OCI-LY3 (cell line): ENCODE results near the gene CCDC157.

Source experiments
- EZH2phosphoT487 ChIP-seq: fragments of 200-600 bp; shearing (Covaris generic); IDR thresholded peaks from 2 replicates; pipeline ENCODE4 v1.6.1; 2018; ENCODE audit warnings: antibody characterized with exemption, mixed run types, low read depth
- TF ChIP-seq, protein P1 (sequence below): fragments of 200-600, 300-600 bp; sonication (generic); IDR thresholded peaks from 2 replicates; pipeline ENCODE4 v1.5.1; 2014; ENCODE audit warnings: antibody characterized with exemption, low read length, low read depth

- TF ChIP-seq, protein P1, sequence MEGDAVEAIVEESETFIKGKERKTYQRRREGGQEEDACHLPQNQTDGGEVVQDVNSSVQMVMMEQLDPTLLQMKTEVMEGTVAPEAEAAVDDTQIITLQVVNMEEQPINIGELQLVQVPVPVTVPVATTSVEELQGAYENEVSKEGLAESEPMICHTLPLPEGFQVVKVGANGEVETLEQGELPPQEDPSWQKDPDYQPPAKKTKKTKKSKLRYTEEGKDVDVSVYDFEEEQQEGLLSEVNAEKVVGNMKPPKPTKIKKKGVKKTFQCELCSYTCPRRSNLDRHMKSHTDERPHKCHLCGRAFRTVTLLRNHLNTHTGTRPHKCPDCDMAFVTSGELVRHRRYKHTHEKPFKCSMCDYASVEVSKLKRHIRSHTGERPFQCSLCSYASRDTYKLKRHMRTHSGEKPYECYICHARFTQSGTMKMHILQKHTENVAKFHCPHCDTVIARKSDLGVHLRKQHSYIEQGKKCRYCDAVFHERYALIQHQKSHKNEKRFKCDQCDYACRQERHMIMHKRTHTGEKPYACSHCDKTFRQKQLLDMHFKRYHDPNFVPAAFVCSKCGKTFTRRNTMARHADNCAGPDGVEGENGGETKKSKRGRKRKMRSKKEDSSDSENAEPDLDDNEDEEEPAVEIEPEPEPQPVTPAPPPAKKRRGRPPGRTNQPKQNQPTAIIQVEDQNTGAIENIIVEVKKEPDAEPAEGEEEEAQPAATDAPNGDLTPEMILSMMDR = no peak
- no peak for TF ChIP-seq EZH2phosphoT487
These were observed 396 bp downstream of the CCDC157 start for GRCh38 chr22:30357236-30357570.
